GM13976 (cell line): Measurements from ENCODE around the gene PARVB.

ENCODE experiments used
- DNase-seq: peaks from one replicate; pipeline ENCODE4 v3.0.0; 2012; ENCODE audit warnings: low spot score
- in situ Hi-C: fragments of 300-500 bp; cut with MboI; formaldehyde crosslinking; loops from one replicate; pipeline ENCODE4 v1.12.0; 2022; ENCODE audit warnings: low sequenced_read_pairs, mixed read lengths, inconsistent platforms; ENCODE audit not compliant: unreplicated experiment
- TF ChIP-seq, protein P1 (sequence below): IDR thresholded peaks from 2 replicates; pipeline ENCODE4 v1.5.1; 2012; ENCODE audit warnings: borderline replicate concordance, mild to moderate bottlenecking; ENCODE audit not compliant: insufficient read depth; ENCODE audit errors: extremely low read depth, missing control alignments, control extremely low read depth

PARVB gene

DNA sequence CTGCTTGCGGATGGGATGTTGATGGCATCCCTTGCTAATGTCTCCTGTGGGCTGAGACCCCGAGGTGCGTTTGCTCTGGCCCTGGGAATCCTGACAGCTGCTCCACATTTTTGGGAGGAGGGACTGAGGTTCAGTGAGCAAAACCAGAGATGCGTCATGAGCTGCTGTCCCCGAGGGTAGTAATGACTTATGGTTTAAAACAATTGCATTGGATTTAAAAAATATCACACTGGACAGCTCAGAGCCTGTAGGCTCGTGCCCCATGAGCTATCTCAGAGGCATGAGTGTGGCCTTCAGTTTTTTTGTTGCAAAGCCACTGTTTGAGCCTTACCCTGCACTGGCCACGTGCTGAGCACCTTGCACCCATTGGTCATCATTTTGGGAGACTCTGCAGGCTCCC lies 135.7 kb downstream of the PARVB start:
- no peak for DNase-seq
- in situ Hi-C loops, result no loop called here
- TF ChIP-seq, protein P1, sequence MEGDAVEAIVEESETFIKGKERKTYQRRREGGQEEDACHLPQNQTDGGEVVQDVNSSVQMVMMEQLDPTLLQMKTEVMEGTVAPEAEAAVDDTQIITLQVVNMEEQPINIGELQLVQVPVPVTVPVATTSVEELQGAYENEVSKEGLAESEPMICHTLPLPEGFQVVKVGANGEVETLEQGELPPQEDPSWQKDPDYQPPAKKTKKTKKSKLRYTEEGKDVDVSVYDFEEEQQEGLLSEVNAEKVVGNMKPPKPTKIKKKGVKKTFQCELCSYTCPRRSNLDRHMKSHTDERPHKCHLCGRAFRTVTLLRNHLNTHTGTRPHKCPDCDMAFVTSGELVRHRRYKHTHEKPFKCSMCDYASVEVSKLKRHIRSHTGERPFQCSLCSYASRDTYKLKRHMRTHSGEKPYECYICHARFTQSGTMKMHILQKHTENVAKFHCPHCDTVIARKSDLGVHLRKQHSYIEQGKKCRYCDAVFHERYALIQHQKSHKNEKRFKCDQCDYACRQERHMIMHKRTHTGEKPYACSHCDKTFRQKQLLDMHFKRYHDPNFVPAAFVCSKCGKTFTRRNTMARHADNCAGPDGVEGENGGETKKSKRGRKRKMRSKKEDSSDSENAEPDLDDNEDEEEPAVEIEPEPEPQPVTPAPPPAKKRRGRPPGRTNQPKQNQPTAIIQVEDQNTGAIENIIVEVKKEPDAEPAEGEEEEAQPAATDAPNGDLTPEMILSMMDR, result no peak

DNA sequence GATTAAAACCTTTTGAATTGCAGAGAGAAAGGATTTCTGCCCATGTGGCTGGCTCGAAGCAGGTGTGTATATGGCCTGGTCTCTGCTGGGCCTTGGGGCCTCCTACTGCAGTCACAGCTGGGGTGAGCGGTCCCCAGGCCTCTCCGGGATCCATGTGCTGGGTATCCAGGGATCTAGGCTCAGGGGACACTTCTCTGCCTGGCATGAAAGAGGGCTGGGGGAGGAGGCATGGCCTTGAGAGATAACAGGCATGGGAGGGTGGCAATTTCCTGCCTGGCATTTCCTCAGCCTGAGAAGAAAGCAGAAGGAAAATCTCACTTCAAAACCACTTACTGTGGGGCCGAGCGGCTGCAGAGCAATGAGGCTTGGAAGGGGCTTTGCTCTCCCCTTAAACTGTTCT lies 136.3 kb downstream of the PARVB start:
- TF ChIP-seq, protein P1, result no peak
- no peak for DNase-seq
- in situ Hi-C loops, result no loop called here

DNA sequence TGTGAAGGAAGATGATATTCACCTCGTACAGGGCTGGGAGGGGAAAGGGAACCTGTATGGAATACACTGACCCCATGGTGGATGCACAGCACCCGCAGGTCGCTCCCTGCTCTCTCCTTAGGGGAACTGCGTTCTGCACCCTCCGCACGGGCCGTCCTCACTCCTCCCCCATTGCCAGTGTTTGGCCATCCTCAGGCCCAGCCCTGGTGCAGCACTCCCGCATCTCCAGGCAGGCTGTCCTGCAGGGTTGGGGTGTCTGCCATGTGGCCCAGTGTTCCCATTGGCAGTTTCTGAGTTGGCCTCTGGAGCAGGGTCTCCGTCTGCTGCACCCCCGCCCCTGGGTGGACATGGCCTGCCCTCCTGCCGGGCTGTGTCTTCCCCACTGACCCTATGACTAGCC lies 137.6 kb downstream of the PARVB start:
- TF ChIP-seq, protein P1, result no peak
- in situ Hi-C loops, result no loop called here
- DNase-seq, result no peak

DNA sequence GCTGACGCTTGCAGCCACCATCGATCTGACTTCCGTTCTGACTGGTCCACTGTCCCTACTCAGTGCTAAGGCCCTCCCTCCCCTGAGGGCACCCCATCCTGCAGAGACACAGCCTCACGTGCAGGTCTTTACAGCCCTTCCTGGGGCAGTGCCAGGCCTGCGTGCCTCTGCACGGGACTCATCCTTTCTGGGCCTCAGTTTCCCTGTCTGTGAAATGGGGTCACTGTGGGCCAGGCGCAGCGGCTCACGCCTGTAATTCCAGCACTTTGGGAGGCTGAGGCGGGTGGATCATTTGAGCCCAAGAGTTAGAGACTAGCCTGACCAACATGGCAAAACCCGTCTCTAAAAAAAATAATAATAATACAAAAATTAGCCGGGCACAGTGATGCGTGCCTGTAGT lies 138.9 kb downstream of the PARVB start:
- in situ Hi-C loops, result no loop called here

DNA sequence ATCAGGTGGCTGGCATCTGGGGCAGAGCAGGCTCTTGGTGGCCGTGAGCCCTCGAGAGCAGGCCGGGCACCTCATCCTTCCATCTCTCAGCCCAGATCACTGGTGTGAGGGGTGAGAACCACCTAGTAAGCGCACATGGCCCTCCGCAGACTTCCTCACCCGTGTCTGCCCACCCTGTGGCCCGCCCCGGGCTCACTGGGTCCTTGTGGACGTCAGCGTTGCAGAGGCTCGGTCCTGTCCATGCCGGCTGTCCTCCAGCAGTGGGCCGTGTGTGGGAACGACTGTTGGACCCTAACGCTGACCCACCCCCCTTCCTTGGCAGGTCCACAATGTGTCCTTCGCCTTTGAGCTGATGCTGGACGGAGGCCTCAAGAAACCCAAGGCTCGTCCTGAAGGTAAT lies 139.4 kb downstream of the PARVB start:
- TF ChIP-seq, protein P1, result no peak
- no peak for DNase-seq
- in situ Hi-C loops, result no loop called here

More for the DNA sequence above, 138.9 kb downstream of the PARVB start:
- DNase-seq, result no peak
- TF ChIP-seq, protein P1, result no peak

DNA sequence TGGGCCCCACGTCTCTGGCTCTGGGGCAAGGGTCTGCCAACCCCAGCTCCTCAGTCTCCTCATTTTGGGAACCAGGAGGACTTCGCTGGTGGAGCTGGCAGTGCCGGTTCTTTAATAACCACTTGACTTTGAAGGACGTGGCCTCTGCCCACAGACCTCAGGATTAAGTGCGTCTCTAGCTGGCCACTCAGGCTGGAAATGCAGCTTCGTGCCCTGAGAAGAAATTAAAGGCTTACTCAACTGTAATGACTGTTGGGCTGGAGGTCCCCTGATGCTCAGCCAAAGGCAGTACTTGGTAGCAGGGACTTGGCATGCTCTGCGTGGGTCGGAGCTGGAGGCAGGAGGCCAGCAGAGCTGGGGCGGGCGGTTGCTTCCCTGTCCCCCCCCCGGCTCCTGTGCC lies 139.9 kb downstream of the PARVB start:
- TF ChIP-seq, protein P1, result no peak
- in situ Hi-C loops, result no loop called here
- no peak for DNase-seq
